ENCODE data around the gene BIRC2. TPM values are rescaled to one million over a fixed set of nuclear protein-coding genes. Genes with fewer than 3 reads are reported as not detected.

Gene BIRC2
- total and polyA plus RNA-seq, 4 donors: 16.7 to 99.9 (median 28.9) TPM

GRCh38 chr11:102317099-102317767 lies 29.8 kb upstream of the BIRC2 start, which contains the start of gene BIRC3:
BIRC3 (plus strand) TSS chr11:102317484; CDS start chr11:102324510, 7,026 bp downstream.
- 1% methylated on average over 34 of the region's 34 CpGs for WGBS, 2 donors

GRCh38 chr11:102317768-102318103 lies 29.3 kb upstream of the BIRC2 start:
- peak overlapping the region; percentile 49 for H3K4me3 ChIP-seq
- peaks cover 0 to 4% (median 0%) of the 10 kb centered on the region in 3 donors for H3K27me3 ChIP-seq (ENCODE audit: control insufficient read depth in 3 of 3, insufficient read depth in 3 of 3, low read length in 2 of 3)
- H3K4me1 ChIP-seq (ENCODE audit: control insufficient read depth in 5 of 5, insufficient read depth in 5 of 5, low read length in 5 of 5): peaks cover 0 to 12% (median 7%) of the 10 kb centered on the region in 5 donors
- peak; percentile 10 for ATAC-seq (ENCODE audit: insufficient read depth, low FRiP score)
- no peak for DNase-seq
- H3K9me3 ChIP-seq (ENCODE audit: control insufficient read depth in 4 of 4, insufficient read depth in 3 of 4, low read length in 3 of 4): no peaks in the 10 kb centered on the region
- H3K36me3 ChIP-seq (ENCODE audit: control insufficient read depth in 4 of 4, insufficient read depth in 4 of 4, low read length in 4 of 4): no peaks in the 10 kb centered on the region
- H3K9ac ChIP-seq (ENCODE audit: insufficient read depth in 1 of 2, low read length in 2 of 2): peak overlapping the region in 1 of 2 donors; percentile 4
- 24 to 27% methylated on average over 7 of the region's 7 CpGs for WGBS, 2 donors
- peak overlapping the region in 1 of 2 donors; percentile 85 for H3K27ac ChIP-seq (ENCODE audit: low read depth in 1 of 2, low read length in 1 of 2)
- no peak for TF ChIP-seq CTCF (IDR thresholded peaks at IDR 0.05; ENCODE audit: control extremely low read depth, extremely low read depth)

More at GRCh38 chr11:102317099-102317767, 29.8 kb upstream of the BIRC2 start, which contains the start of gene BIRC3:
- Histone ChIP-seq H3K27me3 (ENCODE audit: control insufficient read depth in 3 of 3, insufficient read depth in 3 of 3, low read length in 2 of 3) (peaks cover 0 to 4% (median 0%) of the 10 kb centered on the region in 3 donors), H3K4me1 (ENCODE audit: control insufficient read depth in 5 of 5, insufficient read depth in 5 of 5, low read length in 5 of 5) (peaks cover 0 to 12% (median 7%) of the 10 kb centered on the region in 5 donors), H3K36me3 (ENCODE audit: control insufficient read depth in 4 of 4, insufficient read depth in 4 of 4, low read length in 4 of 4) (no peaks in the 10 kb centered on the region), H3K4me3 (peak within 1 kb of the TSS; percentile 49), H3K9me3 (ENCODE audit: control insufficient read depth in 4 of 4, insufficient read depth in 3 of 4, low read length in 3 of 4) (no peaks in the 10 kb centered on the region), H3K9ac (ENCODE audit: insufficient read depth in 1 of 2, low read length in 2 of 2) (peak within 1 kb of the TSS in 1 of 2 donors; percentile 46), H3K27ac (ENCODE audit: low read depth in 1 of 2, low read length in 1 of 2) (peak within 1 kb of the TSS; percentile 26 to 85)
- peak; percentile 15 for TF ChIP-seq CTCF (IDR thresholded peaks at IDR 0.05; ENCODE audit: control extremely low read depth, extremely low read depth)
- DNase-seq (peak; percentile 73 to 77 (median 74)), ATAC-seq (ENCODE audit: insufficient read depth, low FRiP score) (peak; percentile 95)

- Histone ChIP-seq H3K27me3 (ENCODE audit: control insufficient read depth in 3 of 3, insufficient read depth in 3 of 3, low read length in 2 of 3) (peaks cover 0 to 4% (median 0%) of the 10 kb centered on the region in 3 donors), H3K4me3 (peak overlapping the region; percentile 31), H3K36me3 (ENCODE audit: control insufficient read depth in 4 of 4, insufficient read depth in 4 of 4, low read length in 4 of 4) (no peaks in the 10 kb centered on the region), H3K9me3 (ENCODE audit: control insufficient read depth in 4 of 4, insufficient read depth in 3 of 4, low read length in 3 of 4) (no peaks in the 10 kb centered on the region), H3K27ac (ENCODE audit: low read depth in 1 of 2, low read length in 1 of 2) (peak overlapping the region in 1 of 2 donors; percentile 79), H3K9ac (ENCODE audit: insufficient read depth in 1 of 2, low read length in 2 of 2) (no peak overlapping the region), H3K4me1 (ENCODE audit: control insufficient read depth in 5 of 5, insufficient read depth in 5 of 5, low read length in 5 of 5) (peaks cover 0 to 7% (median 4%) of the 10 kb centered on the region in 5 donors)
- 84 to 92% methylated on average over 1 of the region's 1 CpG for WGBS, 2 donors
- TF ChIP-seq CTCF (IDR thresholded peaks at IDR 0.05; ENCODE audit: control extremely low read depth, extremely low read depth): no peak
- DNase-seq (no peak), ATAC-seq (ENCODE audit: insufficient read depth, low FRiP score) (peak; percentile 8)
Observed at GRCh38 chr11:102318469-102318868, 28.5 kb upstream of the BIRC2 start.

Data from lung (tissue), 12 donors.